ENCODE results near the gene MRTFB. TPM values are rescaled to one million over a fixed set of nuclear protein-coding genes. Genes with fewer than 3 reads are reported as not detected.

MRTFB gene
- total RNA-seq, 1 donor from 2014 or later = 77.5 TPM

- Mint-ChIP-seq H3K36me3 (peaks cover 8% of the 10 kb centered on the region), H3K9me3 (no peaks in the 10 kb centered on the region), H3K4me1 (peaks cover 35% of the 10 kb centered on the region), H3K27ac (peak overlapping the region; percentile 66), H3K4me3 (no peak overlapping the region), H3K27me3 (ENCODE audit: low read depth) (no peaks in the 10 kb centered on the region)
- no peak for DNase-seq (ENCODE audit: low spot score in 2 of 2, unreplicated experiment in 2 of 2)
- no peak for TF ChIP-seq CTCF (IDR thresholded peaks at IDR 0.05; ENCODE audit: unreplicated experiment)
Observed at GRCh38 chr16:14151256-14152030, 80.3 kb downstream of the MRTFB start.

- Mint-ChIP-seq H3K27ac (peak overlapping the region; percentile 85), H3K4me1 (peaks cover 30% of the 10 kb centered on the region), H3K36me3 (peaks cover 2% of the 10 kb centered on the region), H3K27me3 (ENCODE audit: low read depth) (no peaks in the 10 kb centered on the region), H3K9me3 (no peaks in the 10 kb centered on the region), H3K4me3 (peak overlapping the region; percentile 8)
- no peak for DNase-seq (ENCODE audit: low spot score in 2 of 2, unreplicated experiment in 2 of 2)
- TF ChIP-seq CTCF (IDR thresholded peaks at IDR 0.05; ENCODE audit: unreplicated experiment) = no peak
Observed at GRCh38 chr16:14155572-14156190, 84.6 kb downstream of the MRTFB start.

- Mint-ChIP-seq H3K4me1 (peaks cover 4% of the 10 kb centered on the region), H3K9me3 (no peaks in the 10 kb centered on the region), H3K27me3 (ENCODE audit: low read depth) (no peaks in the 10 kb centered on the region), H3K36me3 (no peaks in the 10 kb centered on the region), H3K27ac (no peak overlapping the region), H3K4me3 (no peak overlapping the region)
- TF ChIP-seq CTCF (IDR thresholded peaks at IDR 0.05; ENCODE audit: unreplicated experiment) = no peak
- DNase-seq (ENCODE audit: low spot score in 2 of 2, unreplicated experiment in 2 of 2) = no peak
Observed at GRCh38 chr16:14164916-14165662, 94.0 kb downstream of the MRTFB start.

GRCh38 chr16:14168146-14168545, 97.0 kb downstream of the MRTFB start:
- H3K36me3 Mint-ChIP-seq = peaks cover 15% of the 10 kb centered on the region
- H3K4me1 Mint-ChIP-seq = peaks cover 4% of the 10 kb centered on the region
- no peak for TF ChIP-seq CTCF (IDR thresholded peaks at IDR 0.05; ENCODE audit: unreplicated experiment)
- H3K4me3 Mint-ChIP-seq = no peak overlapping the region
- no peak overlapping the region for H3K27ac Mint-ChIP-seq
- no peaks in the 10 kb centered on the region for H3K27me3 Mint-ChIP-seq (ENCODE audit: low read depth)
- peaks cover 14% of the 10 kb centered on the region for H3K9me3 Mint-ChIP-seq
- DNase-seq (ENCODE audit: low spot score in 2 of 2, unreplicated experiment in 2 of 2) = no peak

- no peak for DNase-seq (ENCODE audit: low spot score in 2 of 2, unreplicated experiment in 2 of 2)
- H3K27ac Mint-ChIP-seq = no peak overlapping the region
- TF ChIP-seq CTCF (IDR thresholded peaks at IDR 0.05; ENCODE audit: unreplicated experiment) = no peak
- H3K36me3 Mint-ChIP-seq = peaks cover 24% of the 10 kb centered on the region
- H3K9me3 Mint-ChIP-seq = peaks cover 24% of the 10 kb centered on the region
- H3K4me3 Mint-ChIP-seq = no peak overlapping the region
- peaks cover 4% of the 10 kb centered on the region for H3K4me1 Mint-ChIP-seq
- H3K27me3 Mint-ChIP-seq (ENCODE audit: low read depth) = no peaks in the 10 kb centered on the region
Observed at GRCh38 chr16:14172200-14172809, 101.2 kb downstream of the MRTFB start.
